AG04450 (cell line): Measurements from ENCODE around the gene HOXA11. TPM values are rescaled to one million over a fixed set of nuclear protein-coding genes. Genes with fewer than 3 reads are reported as not detected.

Experiments used
- CTCF ChIA-PET: fragments of 300-600, 350-600 bp; formaldehyde crosslinking; extraction: SDS; loops from one replicate; lab custom pipeline; 2022; ENCODE audit warnings: antibody characterized with exemption, inconsistent platforms; lab: Charles Lee
- POLR2A ChIA-PET: fragments of 350-600 bp; formaldehyde crosslinking; extraction: SDS; loops from one replicate; lab custom pipeline; 2021; ENCODE audit warnings: antibody characterized with exemption, inconsistent platforms; lab: Yijun Ruan, JAX
- DNase-seq: peaks from one replicate; pipeline ENCODE4 v3.0.0-alpha.2; 2011; ENCODE audit warnings: low read depth, low spot score
- H3K27ac ChIP-seq: one replicate; pipeline ENCODE4 v1.5.1; 2012; ENCODE audit warnings: low read depth, low read length, control low read depth
- H3K27me3 ChIP-seq: one replicate; pipeline ENCODE4 v1.6.0; 2012; ENCODE audit warnings: low read length; ENCODE audit not compliant: control insufficient read depth, insufficient read depth
- H3K4me3 ChIP-seq: 2 replicates; pipeline ENCODE4 v1.5.1; 2011; ENCODE audit warnings: mild to moderate bottlenecking, low read depth, low read length, control low read depth
- H3K9me3 ChIP-seq: 2 replicates; pipeline ENCODE4 v1.5.1; 2012; ENCODE audit warnings: low read length; ENCODE audit not compliant: control insufficient read depth, insufficient read depth
- CTCF ChIP-seq: IDR thresholded peaks from 2 replicates; pipeline ENCODE4 v1.5.1; 2011; ENCODE audit warnings: low read depth, low read length, control low read depth, inconsistent platforms
- polyA plus RNA-seq: library from polyadenylated mRNA; depleted of rRNA; stranded (reverse); fragments of >200 nt; gene quantifications from 2 replicates; pipeline ENCODE4 v1.2.3, GENCODE V29; 2011

HOXA11 gene
- polyA plus RNA-seq, 1 experiment: 0.04 TPM

- ChIA-PET CTCF (interaction anchor here (0.9 to 1.6 kb wide), 5 partner anchors 9 to 34 kb away, joined by 3 to 6 read pairs (median 3); partner anchors contain the start of gene HOXA5), POLR2A (interaction anchor here (0.8 to 1.7 kb wide), 3 partner anchors 12 to 36 kb away, joined by 3 to 5 read pairs (median 4); no protein-coding TSS in a partner anchor)
- Histone ChIP-seq H3K4me3 (no peak overlapping the region), H3K27ac (peak overlapping the region; percentile 76), H3K27me3 (no peaks in the 10 kb centered on the region), H3K9me3 (no peaks in the 10 kb centered on the region)
- TF ChIP-seq CTCF: no peak
- peak; percentile 83 for DNase-seq
These were observed 50.6 kb downstream of the HOXA11 start for GRCh38 chr7:27134392-27134791.

- ChIA-PET CTCF (interaction anchor here (0.9 to 1.6 kb wide), 4 partner anchors 10 to 33 kb away, joined by 3 to 6 read pairs (median 4); partner anchors contain the start of gene HOXA5), POLR2A (interaction anchor here (0.8 to 1.7 kb wide), 3 partner anchors 11 to 35 kb away, joined by 3 to 5 read pairs (median 4); no protein-coding TSS in a partner anchor)
- TF ChIP-seq CTCF: no peak
- Histone ChIP-seq H3K4me3 (no peak overlapping the region; the same call in 1 of the 2 replicates), H3K27me3 (no peaks in the 10 kb centered on the region), H3K27ac (peak overlapping the region; percentile 76), H3K9me3 (no peaks in the 10 kb centered on the region)
- DNase-seq: no peak
These were observed 51.4 kb downstream of the HOXA11 start for GRCh38 chr7:27133409-27134231.

- ChIA-PET CTCF (no interaction called here), POLR2A (no interaction called here)
- Histone ChIP-seq H3K4me3 (no peak overlapping the region), H3K27ac (no peak overlapping the region), H3K9me3 (no peaks in the 10 kb centered on the region), H3K27me3 (no peaks in the 10 kb centered on the region)
- DNase-seq: no peak
- no peak for TF ChIP-seq CTCF
These were observed 52.1 kb downstream of the HOXA11 start for GRCh38 chr7:27132978-27133377.

- DNase-seq: no peak
- ChIA-PET POLR2A (interaction anchor here (1.7 to 1.8 kb wide), 2 partner anchors 11 to 14 kb away, joined by 4 read pairs; partner anchors contain the start of gene HOXA5), CTCF (interaction anchor here (0.9 to 3.4 kb wide), 4 partner anchors 11 to 464 kb away, joined by 3 to 18 read pairs (median 6); partner anchors contain the start of gene HOXA5)
- H3K4me3 ChIP-seq: no peak overlapping the region
- H3K27me3 ChIP-seq: no peaks in the 10 kb centered on the region
- H3K9me3 ChIP-seq: no peaks in the 10 kb centered on the region
- no peak for TF ChIP-seq CTCF
- no peak overlapping the region for H3K27ac ChIP-seq
These were observed 52.8 kb downstream of the HOXA11 start for GRCh38 chr7:27132214-27132613.
